ENCODE data around the gene POGZ.

The POGZ gene

DNA sequence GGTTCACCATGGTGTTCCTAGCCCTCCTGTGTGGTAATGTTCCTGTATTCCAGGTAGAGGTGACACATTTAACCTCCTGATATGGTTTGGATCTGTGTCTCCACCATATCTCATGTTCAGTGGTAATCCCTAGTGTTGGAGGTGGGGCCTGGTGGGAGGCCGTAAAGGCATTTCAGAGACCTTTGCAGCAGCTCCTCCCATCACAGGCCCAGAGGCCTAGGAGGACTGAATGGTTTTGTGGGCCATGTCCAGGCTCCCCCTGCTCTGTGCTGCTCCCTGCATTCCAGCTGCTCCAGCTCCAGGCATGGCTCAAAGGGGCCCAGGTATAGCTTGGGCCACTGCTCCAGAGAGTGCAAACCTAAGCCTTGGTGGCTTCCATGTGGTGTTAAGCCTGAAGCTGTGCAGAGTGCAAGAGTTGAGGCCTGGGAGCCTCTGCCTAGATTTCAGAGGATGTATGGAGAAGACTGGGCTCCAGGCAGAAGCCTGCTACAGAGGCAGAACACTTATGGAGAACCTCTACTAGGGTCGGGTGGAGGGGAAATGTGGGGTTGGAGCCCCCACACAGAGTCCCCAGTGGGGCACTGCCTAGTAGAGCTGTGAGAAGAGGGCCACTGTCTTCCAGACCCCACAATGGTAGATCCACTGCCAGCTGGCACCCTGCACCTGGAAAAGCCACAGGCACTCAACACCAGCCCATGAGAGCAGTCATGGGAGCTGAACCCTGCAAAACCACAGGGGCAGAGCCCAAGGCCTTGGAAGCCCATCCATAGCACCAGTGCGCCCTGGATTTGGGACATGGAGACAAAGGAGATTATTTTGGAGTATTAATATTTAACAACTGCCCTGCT is 96.8 kb downstream of the POGZ start:
- no peak overlapping the region for H3K27ac ChIP-seq
- no peaks in the 10 kb centered on the region for H3K27me3 ChIP-seq (ENCODE audit: control insufficient read depth, insufficient read depth, low read length)
- no peaks in the 10 kb centered on the region for H3K4me1 ChIP-seq
- H3K9me3 ChIP-seq (ENCODE audit: control insufficient read depth, low read length) = no peaks in the 10 kb centered on the region
- H3K4me2 ChIP-seq (ENCODE audit: low read length) = no peak overlapping the region
- H3K4me3 ChIP-seq (ENCODE audit: low read depth, low read length) = no peak overlapping the region
- no peak overlapping the region for H3K9ac ChIP-seq
- no peaks in the 10 kb centered on the region for H3K79me2 ChIP-seq
- H2AFZ ChIP-seq = no peak overlapping the region
- no peaks in the 10 kb centered on the region for H3K36me3 ChIP-seq (ENCODE audit: control insufficient read depth, insufficient read depth, low read length)
- TF ChIP-seq, protein P1, sequence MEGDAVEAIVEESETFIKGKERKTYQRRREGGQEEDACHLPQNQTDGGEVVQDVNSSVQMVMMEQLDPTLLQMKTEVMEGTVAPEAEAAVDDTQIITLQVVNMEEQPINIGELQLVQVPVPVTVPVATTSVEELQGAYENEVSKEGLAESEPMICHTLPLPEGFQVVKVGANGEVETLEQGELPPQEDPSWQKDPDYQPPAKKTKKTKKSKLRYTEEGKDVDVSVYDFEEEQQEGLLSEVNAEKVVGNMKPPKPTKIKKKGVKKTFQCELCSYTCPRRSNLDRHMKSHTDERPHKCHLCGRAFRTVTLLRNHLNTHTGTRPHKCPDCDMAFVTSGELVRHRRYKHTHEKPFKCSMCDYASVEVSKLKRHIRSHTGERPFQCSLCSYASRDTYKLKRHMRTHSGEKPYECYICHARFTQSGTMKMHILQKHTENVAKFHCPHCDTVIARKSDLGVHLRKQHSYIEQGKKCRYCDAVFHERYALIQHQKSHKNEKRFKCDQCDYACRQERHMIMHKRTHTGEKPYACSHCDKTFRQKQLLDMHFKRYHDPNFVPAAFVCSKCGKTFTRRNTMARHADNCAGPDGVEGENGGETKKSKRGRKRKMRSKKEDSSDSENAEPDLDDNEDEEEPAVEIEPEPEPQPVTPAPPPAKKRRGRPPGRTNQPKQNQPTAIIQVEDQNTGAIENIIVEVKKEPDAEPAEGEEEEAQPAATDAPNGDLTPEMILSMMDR (IDR thresholded peaks at IDR 0.05) = no peak

DNA sequence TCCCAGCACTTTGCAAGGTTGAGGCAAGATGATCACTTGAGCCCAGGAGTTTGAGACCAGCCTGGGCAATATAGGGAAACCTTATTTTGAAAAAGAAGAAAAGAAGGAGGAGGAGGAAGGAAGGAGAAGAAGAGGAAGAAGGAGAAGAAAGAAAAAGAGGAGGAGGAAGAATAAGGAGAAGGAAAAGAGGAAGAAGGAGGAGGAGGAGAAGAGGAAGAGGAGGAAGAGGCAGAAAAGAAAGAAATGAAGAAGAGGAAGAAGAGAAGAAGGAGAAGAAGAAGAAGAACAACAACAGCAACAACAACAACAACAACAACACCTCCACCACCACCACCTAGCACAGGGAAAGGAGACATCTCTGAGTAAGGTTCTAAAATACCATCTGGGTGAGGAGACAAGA is 97.4 kb downstream of the POGZ start:
- Histone ChIP-seq H3K4me2 (ENCODE audit: low read length) (no peak overlapping the region), H3K27ac (no peak overlapping the region)

DNA sequence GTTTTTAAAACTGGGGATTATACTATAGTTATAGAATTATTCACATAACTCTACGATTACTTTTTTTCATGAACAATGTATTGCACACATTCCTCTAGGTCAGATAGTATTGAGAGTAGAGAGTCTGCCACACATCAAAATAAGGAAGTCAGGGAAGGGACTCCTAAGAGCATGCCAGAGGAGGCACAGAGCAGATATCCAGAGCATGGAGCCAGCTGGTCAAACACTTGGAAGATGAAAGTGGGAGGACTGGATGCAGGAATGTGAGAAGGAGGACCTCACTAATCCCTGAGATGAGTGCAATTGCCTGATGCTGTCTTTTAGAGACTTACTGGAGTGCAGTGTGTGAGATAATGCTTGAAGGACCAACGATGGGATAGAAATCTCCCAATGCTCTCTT is 102.6 kb downstream of the POGZ start:
- H3K36me3 ChIP-seq (ENCODE audit: control insufficient read depth, insufficient read depth, low read length) = no peaks in the 10 kb centered on the region
- TF ChIP-seq, protein P1 (IDR thresholded peaks at IDR 0.05) = no peak
- no peak overlapping the region for H3K4me3 ChIP-seq (ENCODE audit: low read depth, low read length)
- no peak overlapping the region for H3K27ac ChIP-seq
- no peaks in the 10 kb centered on the region for H3K79me2 ChIP-seq
- no peaks in the 10 kb centered on the region for H3K27me3 ChIP-seq (ENCODE audit: control insufficient read depth, insufficient read depth, low read length)
- H2AFZ ChIP-seq = no peak overlapping the region
- H3K4me2 ChIP-seq (ENCODE audit: low read length) = no peak overlapping the region
- no peaks in the 10 kb centered on the region for H3K9me3 ChIP-seq (ENCODE audit: control insufficient read depth, low read length)
- no peak overlapping the region for H3K9ac ChIP-seq
- H3K4me1 ChIP-seq = no peaks in the 10 kb centered on the region

More for the DNA sequence above, 97.4 kb downstream of the POGZ start:
- Histone ChIP-seq H3K4me3 (ENCODE audit: low read depth, low read length) (no peak overlapping the region), H3K79me2 (no peaks in the 10 kb centered on the region), H3K4me1 (no peaks in the 10 kb centered on the region), H3K9me3 (ENCODE audit: control insufficient read depth, low read length) (no peaks in the 10 kb centered on the region), H3K27me3 (ENCODE audit: control insufficient read depth, insufficient read depth, low read length) (no peaks in the 10 kb centered on the region), H3K9ac (no peak overlapping the region), H3K36me3 (ENCODE audit: control insufficient read depth, insufficient read depth, low read length) (no peaks in the 10 kb centered on the region), H2AFZ (no peak overlapping the region)
- TF ChIP-seq, protein P1 (IDR thresholded peaks at IDR 0.05) = no peak

All from parathyroid adenoma (tissue), 2 donors.